OCI-LY7 (cell line): ENCODE measurements around the gene INS.

Experiments
- EZH2phosphoT487 ChIP-seq: fragments of 200-600 bp; sonication (generic); IDR thresholded peaks from 2 replicates; pipeline ENCODE4 v1.6.1; 2018; ENCODE audit warnings: low read depth, borderline replicate concordance, mild to moderate bottlenecking, mixed run types, antibody characterized with exemption, low read length, moderate library complexity, mixed read lengths
- TF ChIP-seq, protein P1 (sequence below): fragments of 200-600 bp; sonication (generic); conservative IDR thresholded peaks from 2 replicates; pipeline ENCODE4 v1.5.1; 2014; ENCODE audit warnings: mild to moderate bottlenecking, antibody characterized with exemption, low read length, moderate library complexity, mixed read lengths

DNA sequence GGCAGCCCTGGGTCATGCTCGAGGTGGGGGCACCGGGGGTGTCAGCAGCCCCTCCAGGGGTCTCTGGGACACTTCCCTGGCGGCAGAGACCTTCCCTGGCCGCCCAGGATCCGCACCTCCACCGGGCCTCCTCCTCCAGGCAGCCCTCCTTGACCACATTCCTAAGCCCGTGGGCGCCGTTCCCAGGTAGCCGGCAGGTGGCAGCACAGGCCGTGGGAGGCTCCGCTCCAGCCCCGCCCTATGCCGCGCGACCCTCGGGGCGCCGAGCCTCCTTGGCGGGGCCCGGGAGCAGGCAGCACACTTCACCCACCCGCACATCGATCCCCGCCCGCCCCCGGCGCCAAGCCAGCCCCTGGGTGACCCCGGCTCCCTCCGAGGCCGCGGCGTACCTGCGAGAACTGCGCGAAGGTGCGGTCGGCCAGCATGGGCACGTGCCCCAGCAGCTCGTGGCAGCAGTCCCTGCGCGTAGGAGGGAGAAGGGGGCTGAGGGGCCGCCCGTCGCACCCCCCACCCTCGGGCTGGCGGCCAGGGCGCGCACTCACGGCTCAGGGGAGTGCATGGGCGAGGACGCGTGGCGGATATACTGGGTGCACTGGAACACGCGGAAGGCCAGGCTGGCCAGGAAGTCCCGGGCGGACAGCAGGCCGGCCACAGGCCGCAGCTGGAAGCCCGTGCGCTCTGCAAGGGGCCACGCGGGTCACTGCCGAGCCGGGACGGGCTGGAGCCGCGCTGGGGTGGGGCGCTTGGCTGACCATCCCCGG is 5.3 kb upstream of the INS start:
- TF ChIP-seq, protein P1, sequence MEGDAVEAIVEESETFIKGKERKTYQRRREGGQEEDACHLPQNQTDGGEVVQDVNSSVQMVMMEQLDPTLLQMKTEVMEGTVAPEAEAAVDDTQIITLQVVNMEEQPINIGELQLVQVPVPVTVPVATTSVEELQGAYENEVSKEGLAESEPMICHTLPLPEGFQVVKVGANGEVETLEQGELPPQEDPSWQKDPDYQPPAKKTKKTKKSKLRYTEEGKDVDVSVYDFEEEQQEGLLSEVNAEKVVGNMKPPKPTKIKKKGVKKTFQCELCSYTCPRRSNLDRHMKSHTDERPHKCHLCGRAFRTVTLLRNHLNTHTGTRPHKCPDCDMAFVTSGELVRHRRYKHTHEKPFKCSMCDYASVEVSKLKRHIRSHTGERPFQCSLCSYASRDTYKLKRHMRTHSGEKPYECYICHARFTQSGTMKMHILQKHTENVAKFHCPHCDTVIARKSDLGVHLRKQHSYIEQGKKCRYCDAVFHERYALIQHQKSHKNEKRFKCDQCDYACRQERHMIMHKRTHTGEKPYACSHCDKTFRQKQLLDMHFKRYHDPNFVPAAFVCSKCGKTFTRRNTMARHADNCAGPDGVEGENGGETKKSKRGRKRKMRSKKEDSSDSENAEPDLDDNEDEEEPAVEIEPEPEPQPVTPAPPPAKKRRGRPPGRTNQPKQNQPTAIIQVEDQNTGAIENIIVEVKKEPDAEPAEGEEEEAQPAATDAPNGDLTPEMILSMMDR = peak; percentile 46
- TF ChIP-seq EZH2phosphoT487 = no peak
